GM18867 (cell line): Measurements from ENCODE around the gene PANX2.

Experiments used
- ATAC-seq: cut with Tn5 transposase; IDR thresholded peaks from one replicate; pipeline ENCODE4 v1.9.1; 2021; ENCODE audit warnings: mild to moderate bottlenecking, moderate library complexity; ENCODE audit not compliant: unreplicated experiment

Gene PANX2

GRCh38 chr22:50226063-50226874, 55.7 kb downstream of the PANX2 start:
- ATAC-seq, result no peak

- no peak for ATAC-seq
Observed at GRCh38 chr22:50226875-50227165, 56.3 kb downstream of the PANX2 start.

GRCh38 chr22:50227579-50228215, 57.2 kb downstream of the PANX2 start:
- ATAC-seq, result no peak

DNA sequence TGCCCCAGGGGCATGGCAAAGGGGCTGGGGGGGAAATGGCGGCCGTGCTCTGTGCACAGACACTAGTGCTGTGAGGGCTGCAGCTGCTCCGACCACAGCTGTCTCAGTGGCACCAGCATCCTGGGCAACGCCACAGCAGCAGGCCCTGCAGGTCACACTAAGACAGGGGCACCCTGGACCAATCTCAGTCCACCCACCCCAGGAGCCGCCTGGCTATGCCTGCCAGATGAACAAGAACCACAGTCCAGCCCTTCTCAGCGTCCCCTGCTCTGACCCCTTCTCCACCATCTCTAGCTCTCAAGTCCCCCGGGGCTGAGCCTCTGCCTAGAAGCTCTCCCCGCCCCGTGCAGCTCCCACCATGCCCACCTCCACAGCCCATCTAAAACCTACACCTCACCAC, 57.8 kb downstream of the PANX2 start:
- no peak for ATAC-seq

- ATAC-seq, result no peak
Observed at GRCh38 chr22:50229370-50229769, 58.8 kb downstream of the PANX2 start.
